ENCODE measurements around the gene DOK7.

Gene DOK7

DNA sequence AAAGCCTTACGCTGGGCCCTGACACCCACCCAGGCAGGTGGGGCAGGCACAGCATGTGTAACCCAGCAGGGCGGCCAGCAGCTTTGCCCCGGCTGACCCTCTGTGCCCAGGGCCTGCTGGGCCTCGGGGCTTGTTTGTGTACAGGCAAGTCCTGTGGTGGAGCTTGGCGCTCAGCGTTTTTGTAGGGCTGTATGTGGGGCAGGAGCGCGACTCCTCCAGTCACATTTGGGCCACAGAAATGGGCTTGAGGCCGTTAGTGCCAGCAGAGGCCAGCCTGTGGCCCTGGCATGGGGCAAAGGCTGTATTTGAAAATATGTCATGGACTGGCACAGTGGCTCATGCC lies 36.0 kb upstream of the DOK7 start:
- Histone ChIP-seq H3K4me3 (ENCODE audit: insufficient read depth, low read depth, low read length) (no peak overlapping the region), H3K27me3 (ENCODE audit: control insufficient read depth, insufficient read depth, low read length, poor library complexity, severe bottlenecking) (no peaks in the 10 kb centered on the region), H3K4me1 (ENCODE audit: control insufficient read depth, insufficient read depth, low read length) (no peaks in the 10 kb centered on the region), H3K9me3 (ENCODE audit: control insufficient read depth, low read length) (no peaks in the 10 kb centered on the region), H3K36me3 (ENCODE audit: control insufficient read depth, insufficient read depth, low read length) (no peaks in the 10 kb centered on the region), H3K27ac (ENCODE audit: insufficient read depth, low read depth, low read length, poor library complexity, severe bottlenecking) (no peak overlapping the region)
- WGBS, 2 experiments, result 93 to 96% methylated on average over 9 of the region's 9 CpGs

- no peak overlapping the region for H3K4me3 ChIP-seq (ENCODE audit: insufficient read depth, low read depth, low read length)
- no peaks in the 10 kb centered on the region for H3K27me3 ChIP-seq (ENCODE audit: control insufficient read depth, insufficient read depth, low read length, poor library complexity, severe bottlenecking)
- H3K9me3 ChIP-seq (ENCODE audit: control insufficient read depth, low read length), result no peaks in the 10 kb centered on the region
- no peak overlapping the region for H3K27ac ChIP-seq (ENCODE audit: insufficient read depth, low read depth, low read length, poor library complexity, severe bottlenecking)
- H3K36me3 ChIP-seq (ENCODE audit: control insufficient read depth, insufficient read depth, low read length), result no peaks in the 10 kb centered on the region
- WGBS, 2 experiments, result 94% methylated on average over 17 of the region's 17 CpGs
- H3K4me1 ChIP-seq (ENCODE audit: control insufficient read depth, insufficient read depth, low read length), result no peaks in the 10 kb centered on the region
These were observed 35.2 kb upstream of the DOK7 start for GRCh38 chr4:3427706-3428446.

DNA sequence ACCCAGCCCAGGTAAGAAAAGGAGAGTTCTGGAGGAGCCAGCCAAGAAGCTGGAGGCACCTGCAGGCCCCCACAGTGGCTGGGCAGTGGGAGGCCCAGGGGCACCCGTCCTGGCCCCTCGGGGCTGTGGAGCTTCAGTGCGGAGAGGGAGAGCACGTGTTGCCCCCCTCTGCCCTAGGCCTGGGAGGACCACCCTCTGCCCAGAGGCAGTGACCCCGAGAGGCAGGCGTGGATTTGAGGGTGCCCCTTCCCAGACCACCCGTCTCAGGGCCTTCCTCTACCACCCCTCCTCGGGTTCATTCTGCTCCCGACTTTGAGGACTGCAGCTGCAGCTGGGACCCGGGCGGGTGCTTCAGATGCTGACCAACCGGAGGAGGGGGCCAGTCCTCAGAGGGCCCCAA lies 33.5 kb upstream of the DOK7 start:
- 94 to 95% methylated on average over 12 of the region's 12 CpGs for WGBS, 2 experiments
- Histone ChIP-seq H3K4me3 (ENCODE audit: insufficient read depth, low read depth, low read length) (no peak overlapping the region), H3K27ac (ENCODE audit: insufficient read depth, low read depth, low read length, poor library complexity, severe bottlenecking) (no peak overlapping the region), H3K36me3 (ENCODE audit: control insufficient read depth, insufficient read depth, low read length) (no peaks in the 10 kb centered on the region), H3K9me3 (ENCODE audit: control insufficient read depth, low read length) (no peaks in the 10 kb centered on the region), H3K27me3 (ENCODE audit: control insufficient read depth, insufficient read depth, low read length, poor library complexity, severe bottlenecking) (no peaks in the 10 kb centered on the region), H3K4me1 (ENCODE audit: control insufficient read depth, insufficient read depth, low read length) (peaks cover 3% of the 10 kb centered on the region)

GRCh38 chr4:3430524-3430923 lies 32.6 kb upstream of the DOK7 start:
- peaks cover 8% of the 10 kb centered on the region for H3K4me1 ChIP-seq (ENCODE audit: control insufficient read depth, insufficient read depth, low read length)
- no peaks in the 10 kb centered on the region for H3K9me3 ChIP-seq (ENCODE audit: control insufficient read depth, low read length)
- H3K4me3 ChIP-seq (ENCODE audit: insufficient read depth, low read depth, low read length), result no peak overlapping the region
- H3K27me3 ChIP-seq (ENCODE audit: control insufficient read depth, insufficient read depth, low read length, poor library complexity, severe bottlenecking), result no peaks in the 10 kb centered on the region
- no peaks in the 10 kb centered on the region for H3K36me3 ChIP-seq (ENCODE audit: control insufficient read depth, insufficient read depth, low read length)
- H3K27ac ChIP-seq (ENCODE audit: insufficient read depth, low read depth, low read length, poor library complexity, severe bottlenecking), result no peak overlapping the region
- 89 to 92% methylated on average over 21 of the region's 21 CpGs for WGBS, 2 experiments

- Histone ChIP-seq H3K27me3 (ENCODE audit: control insufficient read depth, insufficient read depth, low read length, poor library complexity, severe bottlenecking) (no peaks in the 10 kb centered on the region), H3K9me3 (ENCODE audit: control insufficient read depth, low read length) (no peaks in the 10 kb centered on the region), H3K4me3 (ENCODE audit: insufficient read depth, low read depth, low read length) (no peak overlapping the region), H3K27ac (ENCODE audit: insufficient read depth, low read depth, low read length, poor library complexity, severe bottlenecking) (no peak overlapping the region), H3K4me1 (ENCODE audit: control insufficient read depth, insufficient read depth, low read length) (peaks cover 8% of the 10 kb centered on the region), H3K36me3 (ENCODE audit: control insufficient read depth, insufficient read depth, low read length) (no peaks in the 10 kb centered on the region)
- 96% methylated on average over 28 of the region's 28 CpGs for WGBS, 2 experiments
These were observed 31.6 kb upstream of the DOK7 start for GRCh38 chr4:3431446-3431993.

GRCh38 chr4:3432381-3432790 lies 30.7 kb upstream of the DOK7 start:
- WGBS, 2 experiments, result 92 to 93% methylated on average over 16 of the region's 16 CpGs
- Histone ChIP-seq H3K4me3 (ENCODE audit: insufficient read depth, low read depth, low read length) (no peak overlapping the region), H3K4me1 (ENCODE audit: control insufficient read depth, insufficient read depth, low read length) (peaks cover 8% of the 10 kb centered on the region), H3K36me3 (ENCODE audit: control insufficient read depth, insufficient read depth, low read length) (no peaks in the 10 kb centered on the region), H3K27me3 (ENCODE audit: control insufficient read depth, insufficient read depth, low read length, poor library complexity, severe bottlenecking) (no peaks in the 10 kb centered on the region), H3K27ac (ENCODE audit: insufficient read depth, low read depth, low read length, poor library complexity, severe bottlenecking) (no peak overlapping the region), H3K9me3 (ENCODE audit: control insufficient read depth, low read length) (no peaks in the 10 kb centered on the region)

GRCh38 chr4:3433138-3433869 lies 29.8 kb upstream of the DOK7 start:
- H3K4me1 ChIP-seq (ENCODE audit: control insufficient read depth, insufficient read depth, low read length), result peaks cover 8% of the 10 kb centered on the region
- no peak overlapping the region for H3K27ac ChIP-seq (ENCODE audit: insufficient read depth, low read depth, low read length, poor library complexity, severe bottlenecking)
- H3K4me3 ChIP-seq (ENCODE audit: insufficient read depth, low read depth, low read length), result no peak overlapping the region
- H3K36me3 ChIP-seq (ENCODE audit: control insufficient read depth, insufficient read depth, low read length), result no peaks in the 10 kb centered on the region
- no peaks in the 10 kb centered on the region for H3K9me3 ChIP-seq (ENCODE audit: control insufficient read depth, low read length)
- 96% methylated on average over 32 of the region's 32 CpGs for WGBS, 2 experiments
- H3K27me3 ChIP-seq (ENCODE audit: control insufficient read depth, insufficient read depth, low read length, poor library complexity, severe bottlenecking), result no peaks in the 10 kb centered on the region

GRCh38 chr4:3434881-3435685 lies 28.0 kb upstream of the DOK7 start:
- 57% methylated on average over 16 of the region's 16 CpGs for WGBS, 2 experiments
- Histone ChIP-seq H3K9me3 (ENCODE audit: control insufficient read depth, low read length) (no peaks in the 10 kb centered on the region), H3K36me3 (ENCODE audit: control insufficient read depth, insufficient read depth, low read length) (no peaks in the 10 kb centered on the region)

DNA sequence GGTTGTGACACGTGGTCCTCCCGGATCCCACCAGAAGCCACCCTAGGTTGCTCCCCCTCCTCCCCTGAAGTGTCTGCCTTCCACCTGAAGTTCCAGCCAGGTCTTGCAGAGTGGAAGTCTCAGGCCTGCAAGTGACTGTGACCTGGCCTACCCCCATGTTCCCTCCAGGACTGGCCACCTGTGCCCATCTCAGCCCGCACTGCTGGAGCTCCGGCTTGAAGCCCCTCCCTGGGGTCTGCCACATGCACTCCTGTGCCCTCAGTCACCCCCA lies 27.5 kb upstream of the DOK7 start:
- Histone ChIP-seq H3K4me1 (ENCODE audit: control insufficient read depth, insufficient read depth, low read length) (peaks cover 8% of the 10 kb centered on the region), H3K27ac (ENCODE audit: insufficient read depth, low read depth, low read length, poor library complexity, severe bottlenecking) (no peak overlapping the region), H3K4me3 (ENCODE audit: insufficient read depth, low read depth, low read length) (no peak overlapping the region), H3K27me3 (ENCODE audit: control insufficient read depth, insufficient read depth, low read length, poor library complexity, severe bottlenecking) (no peaks in the 10 kb centered on the region), H3K36me3 (ENCODE audit: control insufficient read depth, insufficient read depth, low read length) (no peaks in the 10 kb centered on the region), H3K9me3 (ENCODE audit: control insufficient read depth, low read length) (no peaks in the 10 kb centered on the region)
- 89 to 92% methylated on average over 4 of the region's 4 CpGs for WGBS, 2 experiments

More at GRCh38 chr4:3434881-3435685, 28.0 kb upstream of the DOK7 start:
- no peaks in the 10 kb centered on the region for H3K27me3 ChIP-seq (ENCODE audit: control insufficient read depth, insufficient read depth, low read length, poor library complexity, severe bottlenecking)
- peaks cover 8% of the 10 kb centered on the region for H3K4me1 ChIP-seq (ENCODE audit: control insufficient read depth, insufficient read depth, low read length)
- H3K4me3 ChIP-seq (ENCODE audit: insufficient read depth, low read depth, low read length), result no peak overlapping the region
- no peak overlapping the region for H3K27ac ChIP-seq (ENCODE audit: insufficient read depth, low read depth, low read length, poor library complexity, severe bottlenecking)
